Endothelial cell (in vitro differentiated cells): Measurements from ENCODE around the gene TSC2. TPM values are rescaled to one million over a fixed set of nuclear protein-coding genes. Genes with fewer than 3 reads are reported as not detected.
A peak's percentile ranks its signal among the peaks of the same experiment; 100 is the strongest.

Experiments used
- DNase-seq: peaks from one replicate; pipeline ENCODE4 v3.0.0; 2021; ENCODE audit warnings: low spot score
- H3K27ac Mint-ChIP-seq: one replicate; pipeline ENCODE4 v1.8.0; 2021; ENCODE audit warnings: mixed read lengths, inconsistent platforms; ENCODE audit not compliant: unreplicated experiment
- H3K27me3 Mint-ChIP-seq: one replicate; pipeline ENCODE4 v1.8.0; 2021; ENCODE audit warnings: mild to moderate bottlenecking, moderate library complexity, mixed read lengths, inconsistent platforms; ENCODE audit not compliant: unreplicated experiment
- H3K36me3 Mint-ChIP-seq: one replicate; pipeline ENCODE4 v1.8.0; 2021; ENCODE audit warnings: mild to moderate bottlenecking, low read depth, mixed read lengths, inconsistent platforms; ENCODE audit not compliant: unreplicated experiment
- H3K4me1 Mint-ChIP-seq: one replicate; pipeline ENCODE4 v1.8.0; 2021; ENCODE audit warnings: mild to moderate bottlenecking, mixed read lengths, inconsistent platforms; ENCODE audit not compliant: unreplicated experiment
- H3K4me3 Mint-ChIP-seq: one replicate; pipeline ENCODE4 v1.8.0; 2021; ENCODE audit warnings: mild to moderate bottlenecking, mixed read lengths, inconsistent platforms; ENCODE audit not compliant: unreplicated experiment
- H3K9me3 Mint-ChIP-seq: one replicate; pipeline ENCODE4 v1.8.0; 2021; ENCODE audit warnings: mixed read lengths, inconsistent platforms; ENCODE audit not compliant: unreplicated experiment
- CTCF ChIP-seq: fragments of 200-600 bp; sonication (generic); IDR thresholded peaks from one replicate; pipeline ENCODE4 v1.5.0; 2021; ENCODE audit warnings: antibody characterized with exemption; ENCODE audit not compliant: unreplicated experiment
- total RNA-seq: library from RNA; stranded (reverse); fragmentation: NEBNext Ultra II Directional; extraction: Animal tissue kit (Norgen Biotek cat#: 25700); gene quantifications from one replicate; pipeline ENCODE4 v1.2.1, GENCODE V29; 2021; ENCODE audit not compliant: unreplicated experiment

Gene TSC2
- total RNA-seq, 1 donor from 2014 or later: 180 TPM

GRCh38 chr16:2077016-2077415 lies 29.2 kb downstream of the TSC2 start:
- H3K36me3 Mint-ChIP-seq: peaks cover 22% of the 10 kb centered on the region
- no peak for TF ChIP-seq CTCF
- no peaks in the 10 kb centered on the region for H3K9me3 Mint-ChIP-seq
- H3K27me3 Mint-ChIP-seq: peaks cover 3% of the 10 kb centered on the region
- no peak overlapping the region for H3K27ac Mint-ChIP-seq
- H3K4me3 Mint-ChIP-seq: peak overlapping the region; percentile 47
- DNase-seq: no peak
- no peaks in the 10 kb centered on the region for H3K4me1 Mint-ChIP-seq

GRCh38 chr16:2077696-2078095 lies 29.9 kb downstream of the TSC2 start:
- no peak overlapping the region for H3K27ac Mint-ChIP-seq
- no peak overlapping the region for H3K4me3 Mint-ChIP-seq
- DNase-seq: no peak
- peaks cover 27% of the 10 kb centered on the region for H3K36me3 Mint-ChIP-seq
- TF ChIP-seq CTCF: no peak
- H3K27me3 Mint-ChIP-seq: peaks cover 3% of the 10 kb centered on the region
- no peaks in the 10 kb centered on the region for H3K9me3 Mint-ChIP-seq
- H3K4me1 Mint-ChIP-seq: peaks cover 3% of the 10 kb centered on the region

GRCh38 chr16:2078096-2078495 lies 30.3 kb downstream of the TSC2 start:
- no peak overlapping the region for H3K27ac Mint-ChIP-seq
- no peaks in the 10 kb centered on the region for H3K9me3 Mint-ChIP-seq
- no peak overlapping the region for H3K4me3 Mint-ChIP-seq
- DNase-seq: no peak
- H3K27me3 Mint-ChIP-seq: peaks cover 3% of the 10 kb centered on the region
- no peak for TF ChIP-seq CTCF
- peaks cover 3% of the 10 kb centered on the region for H3K4me1 Mint-ChIP-seq
- H3K36me3 Mint-ChIP-seq: peaks cover 27% of the 10 kb centered on the region

GRCh38 chr16:2078691-2079090 lies 30.9 kb downstream of the TSC2 start:
- no peak overlapping the region for H3K4me3 Mint-ChIP-seq
- H3K9me3 Mint-ChIP-seq: no peaks in the 10 kb centered on the region
- H3K36me3 Mint-ChIP-seq: peaks cover 22% of the 10 kb centered on the region
- H3K4me1 Mint-ChIP-seq: peaks cover 3% of the 10 kb centered on the region
- no peak for DNase-seq
- H3K27ac Mint-ChIP-seq: no peak overlapping the region
- no peak for TF ChIP-seq CTCF
- H3K27me3 Mint-ChIP-seq: peaks cover 3% of the 10 kb centered on the region

- no peaks in the 10 kb centered on the region for H3K9me3 Mint-ChIP-seq
Observed at GRCh38 chr16:2079311-2079800, 31.6 kb downstream of the TSC2 start.

More at GRCh38 chr16:2079311-2079800, 31.6 kb downstream of the TSC2 start:
- H3K4me3 Mint-ChIP-seq: no peak overlapping the region
- H3K36me3 Mint-ChIP-seq: peaks cover 20% of the 10 kb centered on the region
- H3K27me3 Mint-ChIP-seq: peaks cover 3% of the 10 kb centered on the region
- no peak for TF ChIP-seq CTCF
- DNase-seq: no peak
- H3K4me1 Mint-ChIP-seq: peaks cover 3% of the 10 kb centered on the region
- H3K27ac Mint-ChIP-seq: no peak overlapping the region
